IMR-90 (cell line): ENCODE data around the gene MMP3. TPM values are rescaled to one million over a fixed set of nuclear protein-coding genes. Genes with fewer than 3 reads are reported as not detected.

ENCODE experiments used
- ATAC-seq: fragments of 200-7000 bp; cut with Tn5 transposase; 2 replicates; pipeline ENCODE4 v1.9.1; 2020; ENCODE audit warnings: low read depth, mild to moderate bottlenecking, moderate library complexity
- BruUV-seq: library from RNA; stranded (reverse); fragments of 400-500 nt; replicated peaks from 2 replicates; lab custom pipeline; 2021; lab: Mats Ljungman, UMichigan
- CTCF ChIA-PET: fragments of 300-600 bp; formaldehyde crosslinking; extraction: SDS; loops from one replicate; lab custom pipeline; 2021; ENCODE audit warnings: antibody characterized with exemption; lab: Yijun Ruan, JAX
- POLR2A ChIA-PET: fragments of 300-600 bp; sonication (Branson Sonifier 250); formaldehyde crosslinking; loops from one replicate; lab custom pipeline; 2022; ENCODE audit warnings: antibody characterized with exemption; ENCODE audit not compliant: unreplicated experiment; lab: Charles Lee
- DNase-seq: peaks from one replicate; pipeline ENCODE4 v3.0.0; 2013
- H2AFZ ChIP-seq: replicated peaks from 2 replicates; pipeline ENCODE3; 2013; ENCODE audit warnings: low read length, mild to moderate bottlenecking; ENCODE audit not compliant: poor library complexity
- H2AK5ac ChIP-seq: 2 replicates; pipeline ENCODE4 v1.6.1; 2013; ENCODE audit warnings: low read depth, low read length, inconsistent platforms
- H2AK9ac ChIP-seq: replicated peaks from 2 replicates; pipeline ENCODE3; 2013; ENCODE audit warnings: mild to moderate bottlenecking, low read depth, low read length, moderate library complexity; ENCODE audit not compliant: poor library complexity
- H2BK120ac ChIP-seq: 2 replicates; pipeline ENCODE4 v1.6.1; 2013; ENCODE audit warnings: low read depth, low read length, inconsistent platforms
- H2BK15ac ChIP-seq: 3 replicates; pipeline ENCODE4 v1.6.1; 2013; ENCODE audit warnings: low read depth, low read length, inconsistent platforms
- H2BK20ac ChIP-seq: 2 replicates; pipeline ENCODE4 v1.6.1; 2013; ENCODE audit warnings: low read depth, mild to moderate bottlenecking, inconsistent platforms, low read length, moderate library complexity
- H2BK5ac ChIP-seq: 2 replicates; pipeline ENCODE4 v1.6.1; 2013; ENCODE audit warnings: mild to moderate bottlenecking, low read depth, low read length, inconsistent platforms; ENCODE audit not compliant: poor library complexity, severe bottlenecking
- H3K14ac ChIP-seq: replicated peaks from 2 replicates; pipeline ENCODE4 v1.6.1; 2013; ENCODE audit warnings: low read depth, low read length, inconsistent platforms
- H3K18ac ChIP-seq: 2 replicates; pipeline ENCODE4 v1.6.1; 2013; ENCODE audit warnings: low read depth, low read length, control low read depth
- H3K23ac ChIP-seq: 2 replicates; pipeline ENCODE4 v1.6.1; 2013; ENCODE audit warnings: low read depth, low read length, inconsistent platforms
- H3K27ac ChIP-seq: 2 replicates; pipeline ENCODE4 v1.5.1; 2013; ENCODE audit warnings: mild to moderate bottlenecking, control low read depth, low read length; ENCODE audit not compliant: insufficient read depth
- H3K27me3 ChIP-seq: 2 replicates; pipeline ENCODE4 v1.6.1; 2013; ENCODE audit warnings: low read length; ENCODE audit not compliant: control insufficient read depth, insufficient read depth
- H3K36me3 ChIP-seq: 2 replicates; pipeline ENCODE4 v1.6.1; 2013; ENCODE audit warnings: low read length, mixed read lengths; ENCODE audit not compliant: control insufficient read depth, insufficient read depth
- H3K4ac ChIP-seq: 2 replicates; pipeline ENCODE4 v1.6.1; 2013; ENCODE audit warnings: low read depth, low read length, inconsistent platforms
- H3K4me1 ChIP-seq: 2 replicates; pipeline ENCODE4 v1.6.1; 2013; ENCODE audit warnings: low read length, mixed read lengths; ENCODE audit not compliant: control insufficient read depth, insufficient read depth
- H3K4me2 ChIP-seq: 2 replicates; pipeline ENCODE4 v1.6.1; 2013; ENCODE audit warnings: low read depth, mild to moderate bottlenecking, control low read depth, low read length, moderate library complexity
- H3K4me3 ChIP-seq: 2 replicates; pipeline ENCODE4 v1.5.1; 2013; ENCODE audit warnings: low read depth, mild to moderate bottlenecking, control low read depth, low read length, moderate library complexity; ENCODE audit not compliant: insufficient read depth
- H3K56ac ChIP-seq: 2 replicates; pipeline ENCODE4 v1.6.1; 2013; ENCODE audit warnings: low read length, inconsistent platforms; ENCODE audit not compliant: insufficient read depth; ENCODE audit errors: extremely low read depth
- H3K79me1 ChIP-seq, 2 experiments: 2 replicates each; pipeline ENCODE4 v1.6.1; 2013; ENCODE audit warnings: low read length in 2 of 2, inconsistent platforms in 1 of 2, low read depth in 1 of 2
- H3K9ac ChIP-seq: 2 replicates; pipeline ENCODE4 v1.6.1; 2013; ENCODE audit warnings: low read depth, low read length, control low read depth
- H3K9me1 ChIP-seq: 2 replicates; pipeline ENCODE4 v1.6.1; 2013; ENCODE audit warnings: low read length, inconsistent platforms; ENCODE audit not compliant: insufficient read depth
- H3K9me3 ChIP-seq: 2 replicates; pipeline ENCODE4 v1.6.1; 2013; ENCODE audit warnings: low read length; ENCODE audit not compliant: control insufficient read depth, insufficient read depth
- H4K20me1 ChIP-seq: 2 replicates; pipeline ENCODE4 v1.6.1; 2013; ENCODE audit warnings: low read length, inconsistent platforms; ENCODE audit not compliant: insufficient read depth
- H4K5ac ChIP-seq: 2 replicates; pipeline ENCODE4 v1.6.1; 2013; ENCODE audit warnings: mild to moderate bottlenecking, low read depth, low read length, control low read depth
- H4K8ac ChIP-seq, 2 experiments: 2 replicates each; pipeline ENCODE4 v1.6.1; 2013; ENCODE audit warnings: low read depth in 2 of 2, low read length in 2 of 2, control low read depth in 1 of 2, inconsistent platforms in 1 of 2
- H4K91ac ChIP-seq: 2 replicates; pipeline ENCODE4 v1.6.1; 2013; ENCODE audit warnings: low read depth, low read length, inconsistent platforms; ENCODE audit not compliant: insufficient read depth
- BHLHE40 ChIP-seq: fragments of 150-350 bp; IDR thresholded peaks from 2 replicates; pipeline ENCODE4 v1.6.1; 2016; ENCODE audit warnings: mild to moderate bottlenecking, low read depth, low read length
- CEBPB ChIP-seq: IDR thresholded peaks from 2 replicates; pipeline ENCODE4 v1.6.1; 2012; ENCODE audit warnings: low read depth, low read length, improper control_type of control experiment
- CTCF ChIP-seq: conservative IDR thresholded peaks from 2 replicates; pipeline ENCODE4 v1.5.1; 2012; ENCODE audit warnings: mild to moderate bottlenecking, low read depth, low read length, improper control_type of control experiment
- ELK1 ChIP-seq: fragments of 150-350 bp; IDR thresholded peaks from 2 replicates; pipeline ENCODE4 v1.6.1; 2016; ENCODE audit warnings: low read depth, mild to moderate bottlenecking, low read length, moderate library complexity, borderline replicate concordance
- FOS ChIP-seq: fragments of 150-350 bp; IDR thresholded peaks from 2 replicates; pipeline ENCODE4 v1.6.1; 2016; ENCODE audit warnings: low read depth, low read length
- MAFK ChIP-seq: IDR thresholded peaks from 2 replicates; pipeline ENCODE4 v1.6.1; 2012; ENCODE audit warnings: low read depth, low read length, improper control_type of control experiment
- MAZ ChIP-seq: IDR thresholded peaks from 2 replicates; pipeline ENCODE4 v1.6.1; 2012; ENCODE audit warnings: low read depth, mild to moderate bottlenecking, low read length, improper control_type of control experiment, moderate library complexity, borderline replicate concordance
- MXI1 ChIP-seq: IDR thresholded peaks from 2 replicates; pipeline ENCODE4 v1.6.1; 2012; ENCODE audit warnings: low read depth, mild to moderate bottlenecking, low read length, moderate library complexity, borderline replicate concordance
- NFE2L2 ChIP-seq: fragments of 150-350 bp; IDR thresholded peaks from 2 replicates; pipeline ENCODE4 v1.6.1; 2016; ENCODE audit warnings: low read depth, mild to moderate bottlenecking, low read length
- POLR2A ChIP-seq: IDR thresholded peaks from 2 replicates; pipeline ENCODE4 v1.6.1; 2012; ENCODE audit warnings: mild to moderate bottlenecking, low read depth, low read length
- RAD21 ChIP-seq: IDR thresholded peaks from 2 replicates; pipeline ENCODE4 v1.6.1; 2012; ENCODE audit warnings: low read length, improper control_type of control experiment
- RCOR1 ChIP-seq: IDR thresholded peaks from 2 replicates; pipeline ENCODE4 v1.6.1; 2012; ENCODE audit warnings: mild to moderate bottlenecking, low read length, improper control_type of control experiment; ENCODE audit not compliant: insufficient replicate concordance
- RFX5 ChIP-seq: IDR thresholded peaks from 2 replicates; pipeline ENCODE4 v1.8.0; 2012; ENCODE audit warnings: low read depth, mild to moderate bottlenecking, low read length, moderate library complexity
- SMC3 ChIP-seq: fragments of 150-350 bp; IDR thresholded peaks from 2 replicates; pipeline ENCODE4 v1.6.1; 2016; ENCODE audit warnings: low read depth, mild to moderate bottlenecking, antibody characterized with exemption, low read length, moderate library complexity
- USF2 ChIP-seq: fragments of 150-350 bp; IDR thresholded peaks from 2 replicates; pipeline ENCODE4 v1.6.1; 2017; ENCODE audit warnings: mild to moderate bottlenecking, antibody characterized with exemption, low read length, low read depth
- WGBS, 2 experiments: methylation state at CpG; one replicate each; pipeline versions ENCODE4 v1.1.5 to v1.1.7; 2013; ENCODE audit warnings: missing lambda C conversion rate in 2 of 2; ENCODE audit not compliant: insufficient read length in 1 of 2; ENCODE audit errors: extremely low coverage in 2 of 2; 5-methylcytosine and 5-hydroxymethylcytosine counted together
- dilution Hi-C: fragments of 300-500 bp; cut with HindIII; formaldehyde crosslinking; loops from one replicate; pipeline ENCODE4 v1.14.3; 2018; ENCODE audit warnings: low sequenced_read_pairs; ENCODE audit not compliant: unreplicated experiment
- in situ Hi-C: fragments of 300-500 bp; cut with MboI; formaldehyde crosslinking; loops from 3 replicates; pipeline ENCODE4 v1.14.3; 2019; ENCODE audit warnings: low sequenced_read_pairs, inconsistent platforms, mixed read lengths
- intact Hi-C: fragments of 100-400 bp; cut with micrococcal nuclease; formaldehyde crosslinking; loops from 2 replicates; pipeline ENCODE4 v1.10.0; 2022
- polyA plus RNA-seq, 3 experiments: library from polyadenylated mRNA; depleted of rRNA; stranded (reverse); fragments of >200 nt; gene quantifications; 2 replicates each; pipeline ENCODE4 v1.2.3, GENCODE V29; 2012; ENCODE audit warnings: low replicate concordance in 1 of 3
- total RNA-seq: library from RNA; depleted of rRNA; stranded (reverse); fragments of >200 nt; gene quantifications from 2 replicates; pipeline ENCODE4 v1.2.3, GENCODE V29; 2012

The MMP3 gene
- total and polyA plus RNA-seq, 2 of the 4 experiments (the other 2 are of a cell fraction) = under 0.01 to 0.39 TPM

GRCh38 chr11:102830001-102830727 lies 13.2 kb downstream of the MMP3 start:
- 0 out of 2 replicates have a peak, but pooled peaks cover 2% of the 10 kb centered on the region for H3K9me1 ChIP-seq
- H3K36me3 ChIP-seq = no peaks in the 10 kb centered on the region
- H3K79me1 ChIP-seq = no peaks in the 10 kb centered on the region
- WGBS, 2 experiments = 100% methylated on average over 1 of the region's 5 CpGs; no CpG with 5 or more reads in 1 of the 2 experiments
- H3K4me2 ChIP-seq = no peak overlapping the region
- no peaks in the 10 kb centered on the region; the same call in 1 of the 2 replicates for H3K27me3 ChIP-seq
- H4K8ac ChIP-seq = no peak overlapping the region
- intact Hi-C loops (no loop called here), dilution Hi-C loops (no loop called here), in situ Hi-C loops (no loop called here)
- H3K56ac ChIP-seq = no peak overlapping the region
- H3K4me1 ChIP-seq = no peaks in the 10 kb centered on the region
- H3K4ac ChIP-seq = no peak overlapping the region
- no peak overlapping the region for H3K27ac ChIP-seq
- no peak overlapping the region for H2AK5ac ChIP-seq
- H3K4me3 ChIP-seq = no peak overlapping the region
- ChIA-PET POLR2A (no interaction called here), CTCF (interaction anchor here (1.8 kb wide), 1 partner anchor 84 kb away, joined by 5 read pairs; no protein-coding TSS in a partner anchor)
- H2BK15ac ChIP-seq = no peak overlapping the region
- no TSS peak for BruUV-seq
- H4K20me1 ChIP-seq = no peaks in the 10 kb centered on the region
- no peak overlapping the region for H2AK9ac ChIP-seq
- H3K14ac ChIP-seq = no peak overlapping the region
- H2AFZ ChIP-seq = no peak overlapping the region
- H3K9ac ChIP-seq = no peak overlapping the region
- no peak overlapping the region for H4K91ac ChIP-seq
- H2BK120ac ChIP-seq = no peak overlapping the region
- H3K23ac ChIP-seq = no peak overlapping the region
- no peak overlapping the region for H2BK5ac ChIP-seq
- H3K9me3 ChIP-seq = peaks cover 3% of the 10 kb centered on the region; the same call in 1 of the 2 replicates
- ATAC-seq (no peak), DNase-seq (peak; percentile 29)
- H4K5ac ChIP-seq = no peak overlapping the region
- H2BK20ac ChIP-seq = no peak overlapping the region
- H3K18ac ChIP-seq = no peak overlapping the region
- no peak for TF ChIP-seq RCOR1
- no peak for TF ChIP-seq CEBPB
- no peak for TF ChIP-seq MAZ
- TF ChIP-seq ELK1 = no peak
- TF ChIP-seq SMC3 = no peak
- no peak for TF ChIP-seq NFE2L2
- no peak for TF ChIP-seq RFX5
- TF ChIP-seq MAFK = no peak
- TF ChIP-seq MXI1 = no peak
- no peak for TF ChIP-seq CTCF
- no peak for TF ChIP-seq USF2
- no peak for TF ChIP-seq RAD21
- no peak for TF ChIP-seq BHLHE40
- no peak for TF ChIP-seq POLR2A
- TF ChIP-seq FOS = no peak
